Subcutaneous abdominal adipose tissue (tissue), 5 donors: ENCODE measurements around the gene VAPB.

Experiments
- H3K27ac ChIP-seq: one replicate; pipeline ENCODE4 v1.7.0; 2013; ENCODE audit warnings: low read depth, mild to moderate bottlenecking, inconsistent platforms, low read length, moderate library complexity
- H3K27me3 ChIP-seq, 5 donors: one replicate each; pipeline ENCODE4 v1.7.0; 2013; ENCODE audit warnings: low read length in 5 of 5, inconsistent platforms in 1 of 5; ENCODE audit not compliant: control insufficient read depth in 5 of 5, insufficient read depth in 4 of 5
- H3K36me3 ChIP-seq, 5 donors: one replicate each; pipeline ENCODE4 v1.7.0; 2013; ENCODE audit warnings: low read length in 5 of 5; ENCODE audit not compliant: control insufficient read depth in 5 of 5, insufficient read depth in 5 of 5
- H3K4me1 ChIP-seq, 5 donors: one replicate each; pipeline ENCODE4 v1.7.0; 2013; ENCODE audit warnings: low read length in 5 of 5, mild to moderate bottlenecking in 3 of 5, moderate library complexity in 1 of 5; ENCODE audit not compliant: control insufficient read depth in 5 of 5, insufficient read depth in 5 of 5
- H3K4me3 ChIP-seq, 5 donors: one replicate each; pipeline ENCODE4 v1.7.0; 2013; ENCODE audit warnings: low read length in 5 of 5, low read depth in 1 of 5
- H3K9ac ChIP-seq, 5 donors: one replicate each; pipeline ENCODE4 v1.7.0; 2013; ENCODE audit warnings: low read length in 5 of 5, mild to moderate bottlenecking in 4 of 5, moderate library complexity in 3 of 5
- H3K9me3 ChIP-seq, 5 donors: one replicate each; pipeline ENCODE4 v1.7.0; 2013; ENCODE audit warnings: low read length in 5 of 5; ENCODE audit not compliant: control insufficient read depth in 5 of 5
- donor health status: healthy.
- donor health status: healthy.
- donor health status: healthy.
- donor health status: healthy.
- donor health status: healthy.

Gene VAPB

DNA sequence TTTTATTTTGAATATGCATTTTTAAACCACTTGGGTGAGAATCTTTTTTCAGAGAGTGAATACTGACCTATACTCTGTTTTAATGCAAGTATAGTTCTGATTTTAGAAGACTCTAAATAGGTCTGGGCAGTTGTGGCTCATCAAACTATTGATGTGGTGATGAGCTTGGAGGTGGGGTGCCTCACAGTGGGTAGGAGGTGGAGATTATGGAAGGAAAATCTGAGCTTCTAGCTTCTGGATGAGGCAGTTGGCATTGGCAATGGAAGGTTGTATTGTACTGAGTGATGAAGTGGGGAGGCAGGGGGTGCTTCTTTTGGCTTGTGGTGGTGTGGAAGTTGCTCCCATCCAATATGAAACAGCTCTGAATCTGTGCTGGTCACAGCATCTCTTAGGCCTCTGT is 52.7 kb downstream of the VAPB start:
- H3K36me3 ChIP-seq = peaks cover 3 to 42% (median 28%) of the 10 kb centered on the region in 5 donors
- no peaks in the 10 kb centered on the region for H3K9me3 ChIP-seq
- no peak overlapping the region for H3K4me3 ChIP-seq
- no peak overlapping the region for H3K9ac ChIP-seq
- peaks cover 0 to 25% (median 18%) of the 10 kb centered on the region in 5 donors for H3K4me1 ChIP-seq
- no peaks in the 10 kb centered on the region for H3K27me3 ChIP-seq
- no peak overlapping the region for H3K27ac ChIP-seq

GRCh38 chr20:58444746-58445255 is 55.8 kb downstream of the VAPB start:
- Histone ChIP-seq H3K27ac (no peak overlapping the region), H3K36me3 (peaks cover 3 to 53% (median 30%) of the 10 kb centered on the region in 5 donors), H3K4me3 (no peak overlapping the region), H3K4me1 (peaks cover 0 to 18% (median 9%) of the 10 kb centered on the region in 5 donors), H3K9ac (no peak overlapping the region), H3K27me3 (no peaks in the 10 kb centered on the region), H3K9me3 (no peaks in the 10 kb centered on the region)

GRCh38 chr20:58446264-58446959 is 57.4 kb downstream of the VAPB start:
- H3K9me3 ChIP-seq = no peaks in the 10 kb centered on the region
- peaks cover 10 to 62% (median 30%) of the 10 kb centered on the region in 5 donors for H3K36me3 ChIP-seq
- H3K4me1 ChIP-seq = peaks cover 0 to 8% (median 0%) of the 10 kb centered on the region in 5 donors
- no peak overlapping the region for H3K4me3 ChIP-seq
- H3K27ac ChIP-seq = no peak overlapping the region
- no peaks in the 10 kb centered on the region for H3K27me3 ChIP-seq
- no peak overlapping the region for H3K9ac ChIP-seq

DNA sequence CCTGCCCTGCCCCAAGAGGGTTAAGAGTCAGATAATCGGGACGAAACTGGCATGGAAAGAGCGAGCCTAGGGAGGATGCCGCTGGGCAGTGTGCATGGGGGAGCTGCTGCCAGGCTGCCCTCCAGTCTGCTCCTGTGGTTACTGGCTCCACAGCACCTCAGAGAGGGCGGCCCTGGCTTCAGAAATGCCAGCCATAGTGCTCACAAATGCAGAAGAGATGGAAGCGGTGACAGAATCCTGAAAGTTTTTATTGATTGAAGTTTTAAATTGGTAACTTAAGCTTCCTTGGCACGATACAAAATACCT is 57.9 kb downstream of the VAPB start:
- no peaks in the 10 kb centered on the region for H3K27me3 ChIP-seq
- H3K4me3 ChIP-seq = no peak overlapping the region
- no peak overlapping the region for H3K9ac ChIP-seq
- H3K4me1 ChIP-seq = peaks cover 0 to 8% (median 0%) of the 10 kb centered on the region in 5 donors
- H3K36me3 ChIP-seq = peaks cover 10 to 67% (median 30%) of the 10 kb centered on the region in 5 donors
- H3K27ac ChIP-seq = no peak overlapping the region
- H3K9me3 ChIP-seq = no peaks in the 10 kb centered on the region

DNA sequence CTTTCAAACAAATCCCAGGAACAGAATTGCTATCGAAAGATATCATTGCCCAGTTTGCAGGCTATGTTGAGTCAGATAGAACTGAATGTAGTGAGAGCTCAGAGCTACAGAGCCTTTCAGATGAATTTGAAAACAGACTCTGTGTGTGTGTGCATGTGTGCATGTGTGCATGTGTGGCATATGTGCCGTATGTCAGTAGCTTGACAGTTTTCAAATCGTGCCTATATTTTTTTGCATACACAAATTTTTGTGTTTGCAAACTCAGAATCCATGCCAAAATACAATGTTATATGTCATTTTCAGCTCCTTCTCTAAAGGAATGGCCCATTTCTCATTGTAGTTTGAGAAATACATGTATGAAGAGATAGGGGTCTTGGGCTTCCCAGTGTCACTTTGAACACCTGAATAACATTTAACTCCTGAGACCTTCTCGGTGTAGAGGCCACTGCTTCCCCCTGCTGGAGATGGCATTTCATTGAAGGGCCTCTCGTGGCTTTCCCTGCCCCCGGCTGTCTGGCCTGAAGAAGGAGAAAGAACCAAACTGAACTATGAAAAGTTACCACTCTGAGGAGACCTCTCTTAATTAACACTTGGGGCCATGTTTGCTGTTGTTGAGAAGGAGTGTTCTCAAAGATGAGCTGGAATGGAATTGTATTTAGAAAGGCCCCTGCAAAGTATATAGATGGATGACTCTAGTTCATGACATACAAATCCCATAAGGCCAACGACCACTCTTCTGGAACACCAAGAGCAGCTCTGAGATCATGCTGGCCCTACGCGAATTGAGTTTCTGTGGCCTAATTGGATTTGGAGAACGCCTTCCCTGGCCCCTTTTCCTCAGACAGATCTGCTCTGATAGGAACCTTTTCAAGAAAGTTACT is 58.7 kb downstream of the VAPB start:
- Histone ChIP-seq H3K36me3 (peaks cover 10 to 63% (median 29%) of the 10 kb centered on the region in 5 donors), H3K27ac (no peak overlapping the region), H3K9me3 (no peaks in the 10 kb centered on the region), H3K4me3 (no peak overlapping the region), H3K9ac (no peak overlapping the region), H3K27me3 (no peaks in the 10 kb centered on the region), H3K4me1 (peaks cover 0 to 8% (median 0%) of the 10 kb centered on the region in 5 donors)

DNA sequence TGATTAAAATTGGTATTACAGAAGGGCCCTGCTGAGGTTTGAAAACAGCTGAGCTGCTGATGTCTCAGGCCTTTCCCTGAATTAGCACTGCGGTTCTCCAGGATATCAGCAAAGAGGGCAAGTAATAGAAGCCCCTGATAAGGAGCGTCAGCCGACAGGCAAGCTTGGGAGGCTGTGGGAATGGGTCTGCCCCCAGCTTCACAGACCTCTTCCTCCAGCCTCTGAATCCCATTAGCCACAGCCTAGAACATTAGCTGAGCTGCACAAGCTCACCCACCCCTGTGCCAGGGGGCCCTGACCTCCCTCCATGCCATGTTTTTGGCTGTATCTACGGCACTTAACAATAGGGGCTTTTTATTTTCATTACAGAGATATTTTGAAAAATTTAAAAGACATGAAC is 59.9 kb downstream of the VAPB start:
- H3K27ac ChIP-seq = no peak overlapping the region
- H3K9me3 ChIP-seq = no peaks in the 10 kb centered on the region
- no peak overlapping the region for H3K4me3 ChIP-seq
- peaks cover 0 to 8% (median 0%) of the 10 kb centered on the region in 5 donors for H3K4me1 ChIP-seq
- H3K9ac ChIP-seq = no peak overlapping the region
- H3K27me3 ChIP-seq = no peaks in the 10 kb centered on the region
- peaks cover 10 to 57% (median 27%) of the 10 kb centered on the region in 5 donors for H3K36me3 ChIP-seq

- Histone ChIP-seq H3K9me3 (no peaks in the 10 kb centered on the region), H3K4me1 (peaks cover 0 to 6% (median 0%) of the 10 kb centered on the region in 5 donors), H3K9ac (no peak overlapping the region), H3K27ac (no peak overlapping the region), H3K4me3 (no peak overlapping the region), H3K27me3 (no peaks in the 10 kb centered on the region), H3K36me3 (peaks cover 7 to 49% (median 19%) of the 10 kb centered on the region in 5 donors)
Observed at GRCh38 chr20:58449681-58450221, 60.7 kb downstream of the VAPB start.

GRCh38 chr20:58450254-58450653 is 61.2 kb downstream of the VAPB start:
- Histone ChIP-seq H3K27ac (no peak overlapping the region), H3K36me3 (peaks cover 7 to 44% (median 18%) of the 10 kb centered on the region in 5 donors), H3K27me3 (no peaks in the 10 kb centered on the region), H3K4me3 (no peak overlapping the region), H3K9me3 (no peaks in the 10 kb centered on the region), H3K4me1 (peaks cover 0 to 1% (median 0%) of the 10 kb centered on the region in 5 donors), H3K9ac (no peak overlapping the region)

DNA sequence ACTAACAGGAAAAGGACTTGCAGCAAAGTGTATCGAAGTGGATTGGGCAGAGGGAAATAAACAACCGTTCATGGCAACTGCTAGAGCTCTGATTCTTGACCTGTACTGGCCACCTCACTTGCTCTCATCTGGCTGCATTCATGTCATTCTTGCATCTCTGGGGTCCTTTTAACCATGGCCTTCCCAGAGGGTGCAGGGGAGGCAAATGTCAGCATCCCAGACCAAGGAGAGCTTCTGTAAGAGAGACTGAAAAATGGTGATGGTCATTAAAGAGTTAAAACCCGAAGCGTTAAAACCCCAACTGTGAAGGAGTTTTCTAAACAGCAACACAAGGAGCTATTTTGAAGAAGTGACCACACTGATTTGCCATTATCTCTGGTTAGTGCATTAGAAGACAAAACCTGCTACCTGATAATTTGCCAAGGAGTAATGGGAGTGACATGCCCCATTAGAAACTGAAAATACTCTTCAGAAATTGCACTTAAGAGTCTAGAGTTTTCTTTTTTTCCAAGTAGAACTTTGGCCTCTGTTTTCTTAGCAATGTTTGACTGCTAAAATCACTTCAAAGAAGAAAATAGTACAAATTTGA is 63.7 kb downstream of the VAPB start:
- H3K9me3 ChIP-seq = no peaks in the 10 kb centered on the region
- H3K27me3 ChIP-seq = no peaks in the 10 kb centered on the region
- H3K9ac ChIP-seq = no peak overlapping the region
- peaks cover 0 to 29% (median 7%) of the 10 kb centered on the region in 5 donors for H3K36me3 ChIP-seq
- no peak overlapping the region for H3K27ac ChIP-seq
- no peaks in the 10 kb centered on the region for H3K4me1 ChIP-seq
- no peak overlapping the region for H3K4me3 ChIP-seq
